GM18909 (cell line): ENCODE results near the gene ADGRG1.

ENCODE experiments used
- ATAC-seq: cut with Tn5 transposase; IDR thresholded peaks from one replicate; pipeline ENCODE4 v1.9.1; 2021; ENCODE audit warnings: mild to moderate bottlenecking; ENCODE audit not compliant: unreplicated experiment, poor library complexity

ADGRG1 gene

DNA sequence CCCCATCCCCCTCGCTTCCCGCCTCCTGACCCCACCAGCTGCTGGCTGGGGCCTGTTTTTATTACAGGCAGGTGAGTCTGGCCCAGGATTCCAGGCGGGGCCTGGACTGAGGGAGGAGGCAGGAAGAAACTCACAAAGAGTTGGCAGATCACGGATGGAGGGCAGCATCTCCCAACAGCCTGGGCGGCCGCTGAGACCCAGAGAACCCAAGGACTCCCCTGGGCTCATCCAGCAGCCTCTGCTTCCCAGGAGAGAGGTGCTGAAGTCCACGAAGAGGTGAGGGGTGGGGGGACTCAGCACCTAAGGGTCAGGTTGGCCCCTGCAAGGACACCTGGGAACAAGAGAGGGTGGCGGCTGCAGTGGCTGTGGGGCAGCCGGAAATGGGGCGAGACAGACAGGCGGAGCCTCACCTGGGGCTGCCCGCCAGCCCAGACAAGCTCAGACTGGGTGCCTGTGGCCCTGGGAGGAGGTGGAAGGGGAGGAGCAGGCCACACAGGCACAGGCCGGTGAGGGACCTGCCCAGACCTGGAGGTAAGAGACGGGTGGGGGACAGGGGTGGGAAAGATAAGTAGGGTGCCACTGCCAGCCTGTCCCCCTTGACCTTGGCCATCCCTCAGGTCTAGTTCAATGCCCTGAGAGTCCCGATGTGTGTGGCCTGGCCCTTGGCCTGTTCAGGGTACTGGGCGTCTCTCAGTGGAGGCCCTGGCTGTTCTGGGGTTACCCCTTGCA is 8.7 kb upstream of the ADGRG1 start:
- ATAC-seq = no peak

- no peak for ATAC-seq
Observed at GRCh38 chr16:57620335-57621231, 7.8 kb upstream of the ADGRG1 start.

- ATAC-seq = no peak
Observed at GRCh38 chr16:57621521-57622271, 6.7 kb upstream of the ADGRG1 start.

DNA sequence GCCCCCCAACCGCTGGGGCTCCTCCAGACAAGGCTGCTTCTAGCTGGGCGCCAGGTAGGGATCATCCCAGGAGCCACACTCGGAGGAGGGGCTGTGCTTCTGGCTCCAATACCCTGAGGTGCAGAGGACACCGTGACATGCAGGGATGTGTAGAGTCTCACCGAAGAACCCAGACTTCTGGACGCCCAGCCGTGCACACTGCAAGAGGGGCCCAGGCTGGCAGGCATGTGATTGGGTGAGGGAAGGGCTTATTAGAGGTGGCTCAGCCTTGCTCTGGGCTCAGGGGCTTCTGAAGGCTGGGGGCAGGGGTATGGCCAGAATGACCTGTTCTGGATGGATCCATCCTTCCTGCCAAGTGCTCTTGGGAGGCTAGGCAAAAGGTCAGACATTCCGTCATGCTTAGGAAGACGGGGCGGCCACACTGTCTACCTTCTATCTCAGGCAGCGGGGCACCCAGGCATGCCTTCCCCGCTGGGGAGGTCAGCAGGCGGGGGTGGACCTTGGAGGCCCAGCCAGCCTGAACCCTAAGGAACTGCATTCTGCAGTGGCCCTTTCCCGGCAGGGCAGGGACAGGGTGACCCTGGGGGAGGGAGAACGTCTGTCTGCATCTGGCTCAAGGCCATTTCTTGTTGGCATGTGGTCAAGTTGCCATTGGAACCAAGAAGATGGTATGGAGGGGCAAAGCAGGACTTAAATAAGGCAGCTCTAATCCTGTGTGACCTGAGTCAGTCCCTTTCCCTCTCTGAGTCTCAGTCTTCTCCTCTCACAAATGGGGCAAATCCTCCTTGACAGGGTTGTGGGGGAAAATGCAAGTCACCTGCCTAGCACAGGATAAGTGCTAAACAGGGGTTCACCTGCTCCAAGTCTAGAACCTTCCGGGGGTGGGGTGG is 5.8 kb upstream of the ADGRG1 start:
- no peak for ATAC-seq

DNA sequence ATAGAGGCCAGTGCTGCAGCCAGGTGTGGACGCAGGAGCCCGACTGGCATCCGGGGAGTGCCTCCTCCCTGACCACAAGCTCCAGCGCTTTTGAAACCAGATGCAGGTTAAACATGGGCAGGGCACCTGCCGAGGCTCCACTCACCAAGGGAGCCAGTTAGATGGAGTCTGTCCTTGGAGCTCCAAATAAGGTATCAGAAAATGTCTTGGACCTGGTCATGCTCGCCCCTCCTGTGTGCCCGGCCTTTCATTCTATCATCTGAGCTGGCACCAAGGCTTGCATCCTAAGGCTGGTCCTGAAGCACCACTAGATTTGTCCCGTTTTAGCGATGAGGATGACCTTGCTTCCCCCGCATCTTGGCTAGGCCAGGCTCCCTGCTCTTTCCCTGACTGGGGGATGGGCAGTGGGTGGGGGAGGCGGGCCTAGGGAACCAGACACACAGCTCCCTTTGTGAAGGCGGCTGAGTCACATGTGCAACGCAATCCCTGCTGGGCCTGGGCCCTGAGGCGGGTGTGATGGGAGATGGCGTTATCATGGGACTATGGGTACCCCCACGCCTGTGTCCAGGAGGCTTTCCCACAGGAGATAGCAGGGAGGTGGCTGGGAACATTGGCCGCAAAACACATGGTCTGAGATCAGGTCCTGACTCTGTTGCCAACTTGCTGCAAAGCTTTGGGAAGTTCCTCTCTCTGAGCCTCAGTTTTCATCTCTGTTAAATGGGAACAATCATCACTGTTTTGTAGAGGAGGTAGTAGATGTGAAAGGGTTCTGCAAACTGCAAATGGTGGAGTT is 5.0 kb upstream of the ADGRG1 start:
- no peak for ATAC-seq

GRCh38 chr16:57624044-57624688 is 4.3 kb upstream of the ADGRG1 start:
- ATAC-seq = no peak

DNA sequence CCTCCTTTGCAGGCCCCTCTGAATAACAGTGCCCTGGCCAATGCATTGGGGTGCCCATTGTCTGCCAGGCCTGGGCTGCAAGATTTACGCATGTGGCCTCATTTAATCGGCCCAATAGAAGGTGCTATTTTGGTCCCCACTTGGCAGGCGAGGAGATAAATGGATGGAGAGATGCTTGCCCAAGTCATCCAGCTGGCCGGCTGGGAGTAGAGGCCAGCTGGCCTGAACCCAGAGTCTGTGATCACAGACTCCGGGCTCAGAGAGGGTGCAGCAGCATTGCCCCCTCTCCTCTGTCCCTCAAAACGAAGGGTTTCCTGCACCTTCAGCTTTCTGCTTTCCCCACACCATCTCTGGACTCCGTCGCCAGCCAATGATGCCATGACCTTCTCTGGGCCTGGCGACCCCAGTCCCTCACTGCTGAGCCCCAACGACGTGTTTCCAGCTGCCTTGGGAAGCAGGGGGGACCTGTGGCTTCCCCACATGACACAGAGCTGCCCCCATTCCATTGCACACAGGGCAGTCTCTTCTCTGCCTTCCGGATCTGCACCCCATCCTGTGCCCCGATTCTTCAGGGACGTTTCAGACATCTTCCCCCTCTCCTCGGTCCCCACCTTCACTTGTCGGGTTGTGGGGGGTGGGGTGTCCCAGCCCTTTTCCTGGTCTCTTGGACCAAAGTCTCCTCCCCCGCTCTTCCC is 3.5 kb upstream of the ADGRG1 start:
- ATAC-seq = no peak

DNA sequence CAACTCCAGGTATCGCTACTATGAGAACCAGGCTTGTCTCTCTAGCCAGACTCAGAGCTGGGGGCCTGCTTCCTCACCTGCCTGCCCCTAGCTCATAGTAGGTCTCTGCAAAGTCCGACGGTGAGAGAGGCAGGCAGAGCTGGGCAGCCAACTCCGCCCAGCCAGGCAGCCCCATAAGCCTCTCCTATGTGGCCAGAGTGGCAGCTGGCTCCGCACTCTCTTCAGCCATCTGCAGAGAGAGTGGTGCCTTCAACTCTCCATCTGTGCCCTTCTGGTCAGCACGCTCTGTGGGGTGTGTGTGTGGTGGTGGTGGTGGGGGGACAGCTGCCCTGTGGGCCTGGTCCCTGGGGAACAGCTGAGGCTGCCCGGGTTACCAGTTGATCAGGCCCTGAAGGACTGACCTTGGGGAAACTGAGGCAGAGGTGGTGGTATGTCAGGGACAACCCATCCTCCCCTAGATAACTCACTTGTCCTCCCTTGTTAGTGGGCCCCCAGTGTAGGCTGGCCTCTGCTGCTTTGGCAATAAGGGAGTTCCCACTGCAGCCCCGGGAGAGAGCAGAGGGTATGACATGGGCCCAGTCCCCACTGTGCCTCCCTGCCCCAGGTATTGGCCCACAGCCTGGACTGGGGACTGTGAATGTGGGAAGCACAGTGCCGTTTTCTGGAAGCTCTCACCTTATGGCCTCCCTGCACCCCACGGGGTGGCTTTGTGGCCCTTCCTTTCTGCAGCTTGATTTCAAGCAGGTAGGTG is 1.8 kb upstream of the ADGRG1 start:
- ATAC-seq = no peak

DNA sequence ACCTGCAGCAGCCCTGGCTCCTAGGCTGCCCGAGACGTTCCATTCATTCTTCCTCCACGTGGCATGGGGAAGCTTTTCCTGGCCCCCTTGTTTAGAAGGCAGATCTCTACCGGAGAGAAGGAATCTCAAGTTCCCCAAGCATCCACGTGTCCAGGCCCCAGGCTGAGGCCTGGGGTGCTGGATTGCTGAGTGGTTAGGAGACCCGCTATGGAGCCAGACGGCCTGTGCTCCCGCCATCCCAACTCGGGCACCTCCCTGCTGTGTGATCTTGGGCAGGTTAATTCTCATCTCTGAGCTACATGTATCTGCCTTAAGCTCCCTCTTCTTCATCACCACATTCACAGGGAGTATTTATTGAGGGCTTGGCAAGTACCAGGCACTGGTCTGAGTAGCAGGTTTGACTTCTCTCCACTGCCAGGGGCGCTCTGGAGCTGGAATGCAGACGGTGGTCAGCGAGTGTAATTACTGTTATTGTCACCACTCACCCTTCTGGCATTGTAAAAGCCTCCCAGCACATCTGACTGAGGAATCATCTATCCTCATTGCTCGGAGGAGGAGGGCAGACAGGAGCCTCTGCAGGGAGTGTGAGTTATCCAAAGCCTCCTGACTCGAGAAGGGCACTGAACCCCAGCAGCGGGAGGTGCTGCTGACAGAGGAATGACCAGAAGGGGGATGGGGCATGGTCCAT is 1.1 kb upstream of the ADGRG1 start:
- ATAC-seq = no peak

DNA sequence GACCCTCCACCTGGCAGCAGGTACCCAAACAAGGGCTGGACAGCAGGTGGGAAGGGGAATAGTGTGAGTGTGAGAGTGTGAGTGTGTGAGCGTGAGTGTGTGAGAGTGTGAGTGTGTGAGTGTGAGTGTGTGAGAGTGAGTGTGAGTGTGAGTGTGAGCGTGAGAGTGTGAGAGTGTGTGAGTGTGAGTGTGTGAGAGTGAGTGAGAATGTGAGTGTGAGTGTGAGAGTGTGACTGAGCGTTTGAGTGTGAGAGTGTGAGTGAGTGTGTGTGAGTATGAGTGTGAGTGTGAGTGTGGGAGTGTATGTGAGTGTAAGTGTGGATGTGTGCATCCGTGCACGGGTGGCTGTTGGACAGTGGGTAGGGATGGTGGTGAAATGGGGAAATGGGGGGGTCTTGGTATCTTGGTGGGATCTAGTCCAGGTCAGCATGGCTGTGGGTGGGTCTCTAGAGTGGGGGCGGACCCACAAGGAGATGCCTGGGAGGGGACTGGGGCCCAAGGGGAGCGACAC is 408 bp downstream of the ADGRG1 start:
- no peak for ATAC-seq

- no peak for ATAC-seq
Observed at GRCh38 chr16:57629516-57630406, 1.3 kb downstream of the ADGRG1 start.

DNA sequence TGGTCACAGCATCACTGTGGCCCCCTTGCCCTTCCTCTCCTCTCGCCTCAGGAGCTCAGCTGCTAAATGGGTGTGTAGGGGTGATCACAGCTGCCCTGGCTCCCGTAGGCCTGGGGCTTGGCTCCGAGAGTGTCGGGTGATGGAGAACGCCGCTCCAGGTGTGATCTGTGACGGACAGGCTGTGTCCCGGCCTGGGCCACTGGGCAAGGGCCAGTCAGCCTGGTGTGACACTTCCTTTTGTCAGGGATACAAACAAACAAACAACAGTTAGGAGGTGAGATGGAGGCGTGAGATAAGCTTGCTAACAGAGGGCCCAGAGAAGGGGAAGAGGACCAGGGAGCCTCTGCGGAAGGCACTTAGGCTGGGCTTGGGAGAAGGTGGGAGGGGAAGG is 2.0 kb downstream of the ADGRG1 start:
- no peak for ATAC-seq

DNA sequence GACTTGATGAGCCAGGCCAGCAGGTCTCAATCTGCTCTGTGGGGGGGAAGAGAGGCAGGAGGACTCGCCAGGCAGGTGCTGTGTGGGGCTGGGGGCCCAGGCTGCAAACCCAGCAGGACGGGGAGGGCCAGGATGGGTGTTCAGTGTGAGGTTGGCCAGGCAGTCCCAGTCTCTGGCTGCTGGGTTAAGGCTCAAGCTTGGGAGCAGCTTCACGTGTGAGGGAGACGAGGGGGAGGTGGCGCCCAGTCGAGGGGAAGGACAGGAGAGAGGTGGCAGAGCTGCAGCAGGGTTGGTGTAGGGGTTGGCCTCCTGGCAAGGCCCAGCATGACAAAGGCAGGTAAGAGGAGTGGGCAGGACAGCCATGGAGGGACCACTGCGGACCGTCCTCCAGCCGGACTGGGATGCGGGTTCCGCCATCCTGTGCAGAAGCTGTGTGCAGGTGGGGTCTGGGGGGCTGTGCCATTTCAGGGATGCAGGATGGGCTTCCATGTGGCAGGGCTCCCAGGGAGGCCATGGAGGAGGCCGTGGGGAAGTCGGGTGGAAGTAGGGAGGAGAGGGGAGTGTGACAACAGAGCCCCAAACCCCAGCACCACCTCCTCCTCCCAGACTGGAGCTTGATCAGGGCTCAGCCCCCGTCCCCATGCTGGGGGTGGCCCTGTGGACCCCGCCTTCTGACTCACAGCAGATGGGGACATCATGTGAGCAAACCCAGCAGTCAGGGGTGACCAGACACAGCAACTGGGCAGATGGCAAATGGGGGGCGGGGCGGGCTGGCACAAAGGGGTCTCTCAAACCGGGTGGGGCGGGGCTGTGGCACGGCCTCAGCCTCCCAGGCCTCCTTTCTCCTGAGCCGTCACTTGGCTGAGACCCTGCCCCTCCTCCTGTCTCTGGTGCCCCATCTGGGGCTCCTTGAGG is 2.8 kb downstream of the ADGRG1 start:
- no peak for ATAC-seq

- ATAC-seq = no peak
Observed at GRCh38 chr16:57632568-57632967, 4.1 kb downstream of the ADGRG1 start.
